HL-60/S4 treated with retinoic acid at 250 ng/mL for 4 days and 3 days (cell line): ENCODE data around the gene URB2.
"Not testable (repeated sequence)": the region's sequence is repeated elsewhere in the genome, so short reads cannot be mapped to it uniquely, and the experiment has no call there.

ENCODE experiments used
- in situ Hi-C: fragments of 300-500 bp; cut with MboI; formaldehyde crosslinking; loops from 2 replicates; pipeline ENCODE4 v1.7.0; 2022; ENCODE audit warnings: low sequenced_read_pairs

URB2 gene

GRCh38 chr1:229625915-229626831 is at the start of gene URB2, which contains the start of gene TAF5L:
Gene URB2 (plus strand): TSS chr1:229626247. CDS start chr1:229627634, 1,387 bp downstream.
Gene TAF5L (minus strand): TSS chr1:229626122. CDS start chr1:229614482, 11,640 bp downstream.
- in situ Hi-C loops: no loop called here

- in situ Hi-C loops: no loop called here
Measured at GRCh38 chr1:229578168-229579058, 47.6 kb upstream of the URB2 start.

GRCh38 chr1:229579059-229579673 is 46.9 kb upstream of the URB2 start:
- in situ Hi-C loops: no loop called here

GRCh38 chr1:229581485-229581884 is 44.6 kb upstream of the URB2 start:
- in situ Hi-C loops: no loop called here

- in situ Hi-C loops: no loop called here
Measured at GRCh38 chr1:229582011-229582694, 43.9 kb upstream of the URB2 start.

GRCh38 chr1:229582715-229583114 is 43.3 kb upstream of the URB2 start:
- in situ Hi-C loops: no loop called here

- in situ Hi-C loops: no loop called here
Measured at GRCh38 chr1:229585338-229585737, 40.7 kb upstream of the URB2 start.

- in situ Hi-C loops: no loop called here
Measured at GRCh38 chr1:229590119-229590518, 35.9 kb upstream of the URB2 start.

- in situ Hi-C loops: no loop called here
Measured at GRCh38 chr1:229593800-229594199, 32.2 kb upstream of the URB2 start.

- in situ Hi-C loops: no loop called here
Measured at GRCh38 chr1:229594227-229595008, 31.6 kb upstream of the URB2 start.

GRCh38 chr1:229595876-229596275 is 30.2 kb upstream of the URB2 start:
- in situ Hi-C loops: not testable (repeated sequence)

GRCh38 chr1:229596925-229597699 is 28.9 kb upstream of the URB2 start:
- in situ Hi-C loops: no loop called here

- in situ Hi-C loops: no loop called here
Measured at GRCh38 chr1:229597877-229598276, 28.2 kb upstream of the URB2 start.

GRCh38 chr1:229599218-229599954 is 26.7 kb upstream of the URB2 start:
- in situ Hi-C loops: no loop called here

- in situ Hi-C loops: no loop called here
Measured at GRCh38 chr1:229600229-229600628, 25.8 kb upstream of the URB2 start.

- in situ Hi-C loops: no loop called here
Measured at GRCh38 chr1:229603371-229604005, 22.6 kb upstream of the URB2 start.

GRCh38 chr1:229607370-229607769 is 18.7 kb upstream of the URB2 start:
- in situ Hi-C loops: no loop called here

- in situ Hi-C loops: no loop called here
Measured at GRCh38 chr1:229608590-229608989, 17.5 kb upstream of the URB2 start.
